NCI-H524 treated with DMSO at 0.1 percent for 48 hours (cell line): Measurements from ENCODE around the gene ZNF8.
"Not testable (repeated sequence)": the region's sequence is repeated elsewhere in the genome, so short reads cannot be mapped to it uniquely, and the experiment has no call there.

Experiments used
- DNase-seq: peaks from one replicate; lab custom pipeline; 2025; lab: John Stamatoyannopoulos, UW

Gene ZNF8

DNA sequence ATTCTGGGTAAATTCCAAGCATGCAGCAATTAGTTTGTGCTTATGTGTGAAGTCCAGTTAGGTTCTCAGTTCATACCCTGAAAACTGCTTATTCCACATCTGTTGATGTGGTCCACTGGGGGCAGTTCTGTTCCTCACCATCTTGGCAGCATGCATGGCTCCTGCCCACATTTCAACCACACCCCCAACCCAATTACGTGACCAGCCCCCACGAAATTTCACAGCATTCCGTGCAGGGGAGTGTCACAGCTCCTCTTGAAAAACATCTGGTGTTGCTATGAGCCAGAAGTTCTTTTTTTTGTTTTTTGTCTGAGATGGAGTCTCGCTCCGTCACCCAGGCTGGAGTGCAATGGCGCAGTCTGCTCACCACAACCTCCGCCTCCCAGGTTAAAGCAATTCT is 17.3 kb downstream of the ZNF8 start:
- no peak for DNase-seq

GRCh38 chr19:58300620-58301019 is 21.9 kb downstream of the ZNF8 start:
- no peak for DNase-seq

- no peak for DNase-seq
Measured at GRCh38 chr19:58304255-58304654, 25.5 kb downstream of the ZNF8 start.

DNA sequence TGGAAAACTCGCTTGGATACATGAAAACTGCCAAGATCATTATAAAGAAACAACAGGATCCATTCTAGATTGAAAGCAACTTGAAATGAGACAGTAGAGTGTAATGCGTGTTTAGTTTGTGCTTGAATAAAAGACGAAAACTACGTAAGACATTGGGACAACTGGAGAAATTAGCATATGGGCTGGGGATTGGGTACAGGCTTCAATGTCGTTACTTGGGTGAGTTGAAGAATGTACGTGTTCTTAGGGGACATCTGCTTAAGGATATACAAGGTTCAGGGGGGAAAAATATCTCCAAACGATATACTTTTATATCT is 26.0 kb downstream of the ZNF8 start:
- no peak for DNase-seq

DNA sequence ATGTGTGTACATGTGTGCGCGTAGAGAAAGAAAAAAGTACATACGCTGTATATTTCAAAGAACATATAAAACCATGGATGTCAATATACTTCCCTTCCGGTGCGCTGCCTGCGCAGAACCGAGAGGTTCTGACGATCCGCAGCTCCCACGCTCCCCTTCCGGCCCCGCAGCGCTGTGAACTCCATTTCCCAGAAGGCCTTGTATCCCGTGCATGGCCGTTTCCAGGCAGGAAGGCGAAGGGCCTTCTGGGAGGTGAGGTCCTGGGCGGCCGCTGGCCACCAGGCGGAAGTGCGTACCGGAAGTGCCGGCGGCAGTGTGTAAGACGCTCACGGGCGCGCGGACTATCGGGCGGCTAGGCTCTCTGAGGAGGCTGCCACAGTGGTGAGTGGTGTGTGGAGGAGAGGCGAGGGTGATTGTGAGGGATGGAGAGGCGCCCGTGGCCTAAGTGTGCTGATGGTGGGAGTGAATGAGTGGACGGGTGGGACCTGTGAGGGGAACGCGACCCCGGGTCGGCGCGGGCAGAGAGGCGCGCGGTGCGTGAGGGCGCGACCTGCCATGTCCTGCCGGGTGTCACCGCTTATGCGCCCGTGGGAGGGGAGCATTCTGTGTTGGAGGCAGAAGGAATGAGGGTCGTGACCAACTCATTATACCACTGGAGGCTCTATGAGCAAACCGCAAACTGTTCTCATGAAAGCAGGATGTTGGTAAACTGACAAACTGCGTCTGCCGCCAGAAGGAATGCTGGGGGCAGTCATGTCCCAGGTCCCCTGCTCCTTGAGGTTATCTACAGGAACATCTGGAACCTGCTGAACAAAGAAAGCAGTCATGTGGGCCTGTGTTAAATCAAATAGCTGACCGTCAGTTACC is 26.5 kb downstream of the ZNF8 start, which contains the start of gene ERVK3-1:
Gene ERVK3-1 (plus strand): TSS at position 313 of the 867 bp plus-strand sequence. CDS start 6,792 bp downstream, outside the sequence.
- DNase-seq: peak; percentile 91

DNA sequence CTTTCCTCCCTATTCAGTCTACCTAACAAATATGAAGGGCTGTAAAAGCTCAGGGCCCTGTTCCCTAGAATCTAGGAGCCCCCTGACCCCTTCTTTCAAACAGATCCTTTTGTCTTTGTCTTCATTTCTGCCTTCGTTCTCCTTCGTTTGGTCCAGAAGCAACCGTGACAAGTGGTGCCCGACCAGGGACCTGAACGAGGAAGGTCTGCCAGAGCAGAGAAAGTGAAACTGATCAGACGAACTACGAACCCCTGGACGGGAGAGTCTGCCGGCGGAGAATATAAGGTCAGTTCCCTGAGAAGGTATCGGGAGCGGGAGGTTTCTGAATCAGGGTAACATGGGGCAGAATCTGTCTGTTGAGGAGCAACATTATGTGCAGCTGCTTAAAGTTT is 27.2 kb downstream of the ZNF8 start:
- no peak for DNase-seq

- DNase-seq: no peak
Measured at GRCh38 chr19:58307736-58308135, 29.0 kb downstream of the ZNF8 start.

GRCh38 chr19:58310685-58311084 is 31.9 kb downstream of the ZNF8 start:
- DNase-seq: not testable (repeated sequence)

GRCh38 chr19:58311345-58311865 is 32.6 kb downstream of the ZNF8 start:
- no peak for DNase-seq

DNA sequence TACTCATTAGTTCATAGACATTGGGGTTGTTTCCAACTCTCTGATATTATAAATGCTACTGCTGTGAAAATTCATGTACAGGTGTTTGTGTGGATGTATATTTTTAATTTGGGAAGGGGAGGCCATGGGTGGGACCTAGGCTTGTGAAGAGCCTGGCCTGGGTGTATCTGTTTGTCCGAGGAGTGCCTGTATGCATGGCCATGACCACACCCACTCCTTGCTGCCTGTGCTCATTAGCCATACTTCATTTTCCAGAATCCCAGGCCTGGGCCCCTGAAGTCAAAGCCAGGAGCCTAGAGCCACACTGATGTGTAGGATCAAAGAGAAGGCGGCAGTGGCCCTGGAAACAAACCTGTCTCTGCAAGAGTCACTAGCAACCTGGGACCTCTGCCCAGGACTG is 36.8 kb downstream of the ZNF8 start:
- no peak for DNase-seq

GRCh38 chr19:58317476-58318072 is 38.8 kb downstream of the ZNF8 start:
- DNase-seq: no peak

DNA sequence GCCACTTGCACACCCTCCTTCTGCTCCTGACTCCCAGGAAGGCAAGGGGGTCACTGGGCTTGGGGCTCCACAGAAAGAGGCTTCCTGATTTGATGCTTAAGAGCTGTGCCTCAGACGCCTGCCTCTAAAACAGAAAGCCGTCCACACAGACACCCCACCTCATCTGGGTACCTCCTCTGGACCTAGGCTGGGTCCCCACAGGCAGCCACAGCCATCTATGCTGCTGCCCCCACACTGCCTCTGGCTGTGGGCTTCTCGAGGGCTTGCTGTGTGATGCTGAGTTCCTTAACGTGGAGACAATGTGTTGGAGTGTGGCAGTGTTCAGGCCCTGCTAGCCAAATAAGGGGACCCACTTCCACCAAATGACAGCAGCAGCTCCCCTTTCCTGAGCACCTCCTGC is 39.5 kb downstream of the ZNF8 start:
- no peak for DNase-seq

DNA sequence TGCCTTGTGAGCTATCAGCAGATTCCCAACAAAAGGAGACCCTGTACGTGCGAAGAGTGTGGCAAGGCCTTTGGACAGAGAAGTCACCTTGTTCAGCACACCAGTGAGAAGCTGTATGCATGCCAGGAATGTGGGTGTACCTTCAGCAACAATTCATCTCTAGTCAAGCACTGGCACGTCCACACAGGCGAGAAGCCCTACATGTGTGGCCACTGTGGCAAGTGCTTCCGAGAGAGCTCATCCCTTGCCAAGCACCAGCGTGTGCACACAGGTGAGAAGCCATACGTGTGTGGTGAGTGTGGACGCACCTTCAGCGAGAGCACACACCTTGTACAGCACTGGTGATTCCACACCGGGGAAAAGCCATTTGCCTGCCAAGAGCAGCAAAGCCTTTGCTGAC is 40.5 kb downstream of the ZNF8 start:
- no peak for DNase-seq

GRCh38 chr19:58325311-58326022 is 46.7 kb downstream of the ZNF8 start:
- DNase-seq: no peak

DNA sequence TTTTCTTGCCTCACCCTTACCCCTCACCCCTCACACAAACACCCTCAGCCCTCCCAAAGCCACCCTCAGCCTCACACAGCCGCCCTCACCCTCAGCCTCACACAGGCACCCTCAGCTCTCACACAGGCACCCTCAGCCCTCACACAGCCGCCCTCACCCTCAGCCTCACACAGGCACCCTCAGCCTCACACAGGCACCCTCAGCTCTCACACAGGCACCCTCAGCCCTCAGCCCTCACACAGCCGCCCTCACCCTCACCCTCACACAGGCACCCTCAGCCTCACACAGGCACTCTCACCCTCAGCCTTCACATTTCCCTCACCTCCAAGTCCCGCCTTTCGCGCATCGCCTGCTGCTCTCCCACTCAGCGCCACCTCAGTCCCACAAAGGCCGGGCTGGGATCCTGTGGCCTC is 47.8 kb downstream of the ZNF8 start:
- DNase-seq: no peak

- peak; percentile 85 for DNase-seq
Measured at GRCh38 chr19:58326914-58327726, 48.4 kb downstream of the ZNF8 start, which contains the start of gene ZSCAN22. Gene ZSCAN22 (plus strand): TSS chr19:58326994. CDS start chr19:58334803, 7,809 bp downstream.

GRCh38 chr19:58328999-58329398 is 50.2 kb downstream of the ZNF8 start:
- DNase-seq: no peak

DNA sequence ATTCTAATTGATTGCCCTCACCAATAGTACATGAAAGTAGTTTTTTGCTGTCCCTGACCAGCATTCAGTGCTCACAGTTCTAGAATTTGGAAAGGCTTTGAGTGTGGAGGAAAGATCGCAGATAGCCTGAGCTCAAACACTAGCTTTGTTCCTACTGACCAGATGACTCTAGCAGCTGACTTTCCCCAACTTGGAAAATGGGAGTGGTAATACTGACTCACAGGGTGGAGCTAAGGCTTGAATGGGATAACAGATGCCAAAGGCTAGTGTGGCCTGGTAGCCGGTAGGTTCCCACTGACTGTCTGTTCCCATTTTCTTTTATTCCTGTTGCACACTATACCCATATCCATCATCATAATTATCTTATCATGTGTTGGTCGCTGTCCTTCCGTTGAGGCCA is 51.7 kb downstream of the ZNF8 start:
- no peak for DNase-seq

DNA sequence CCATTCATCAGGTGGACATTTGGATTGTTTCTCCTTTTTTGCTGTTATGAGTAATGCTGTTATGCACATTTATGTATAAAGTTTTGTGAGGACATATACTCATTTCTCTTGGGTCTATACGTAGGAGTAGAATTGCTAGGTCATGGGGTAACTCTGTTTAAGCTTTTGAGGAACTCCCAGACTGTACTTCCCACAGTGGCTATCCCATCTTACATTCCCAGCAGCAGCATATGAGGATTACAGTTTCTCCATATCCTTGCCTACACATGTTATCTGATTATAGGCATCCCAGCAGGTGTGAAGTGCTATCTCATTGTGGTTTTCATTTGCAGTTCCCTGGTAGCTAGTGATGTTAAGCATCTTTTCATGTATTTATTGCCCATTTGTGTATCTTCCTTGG is 53.9 kb downstream of the ZNF8 start:
- no peak for DNase-seq

- no peak for DNase-seq
Measured at GRCh38 chr19:58334691-58335249, 56.0 kb downstream of the ZNF8 start.

DNA sequence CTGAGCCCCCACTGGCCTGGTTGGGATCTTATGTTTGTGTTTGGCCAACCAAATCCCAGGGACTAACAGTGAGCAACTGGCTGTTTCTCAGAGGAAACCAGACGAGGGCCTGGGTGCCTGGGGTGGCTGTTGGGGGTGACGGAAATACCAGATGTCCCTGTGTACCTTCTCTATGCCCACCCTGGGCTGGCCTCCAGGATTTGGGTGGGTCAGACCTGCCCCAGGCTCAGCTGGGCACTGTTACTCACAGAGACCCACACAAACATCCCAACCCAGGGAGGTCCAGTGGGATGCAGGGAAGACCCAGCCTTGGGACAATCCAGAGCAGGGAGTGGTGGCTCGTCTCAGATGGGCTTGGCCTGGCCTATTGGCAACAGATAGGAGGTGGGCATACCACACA is 56.9 kb downstream of the ZNF8 start:
- DNase-seq: no peak
